ENCODE measurements around the gene DCP1B. TPM values are rescaled to one million over a fixed set of nuclear protein-coding genes. Genes with fewer than 3 reads are reported as not detected.
A peak's percentile ranks its signal among the peaks of the same experiment; 100 is the strongest.

DCP1B gene
- total and polyA plus RNA-seq, 2 donors (not counting 1 experiment from before 2014, with no cell fraction given), result 12.3 to 18.0 TPM

DNA sequence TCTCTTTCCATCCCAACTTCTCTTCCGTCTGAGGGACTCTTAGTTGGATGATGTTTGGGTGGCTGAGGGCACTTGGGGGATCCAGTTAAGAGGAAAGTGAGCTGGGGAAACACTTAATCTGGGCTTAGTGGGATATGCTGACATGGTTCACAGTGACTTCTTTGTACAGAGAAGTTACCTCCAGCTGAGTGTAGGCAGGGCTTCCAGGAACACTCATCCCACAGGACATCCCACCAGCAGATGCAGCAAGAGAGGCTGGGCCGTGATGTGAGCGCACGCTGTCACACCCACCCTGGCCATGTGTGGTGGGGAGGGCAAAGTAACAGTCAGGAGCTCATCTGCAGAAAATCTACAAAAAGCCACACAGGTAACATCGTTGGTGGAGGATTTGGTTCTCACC lies 85.0 kb downstream of the DCP1B start:
- Mint-ChIP-seq H3K4me1 (peaks cover 49% of the 10 kb centered on the region), H3K27me3 (peaks cover 19% of the 10 kb centered on the region), H3K4me3 (peak overlapping the region; percentile 90), H3K27ac (peak overlapping the region; percentile 28), H3K9me3 (ENCODE audit: insufficient read depth) (no peaks in the 10 kb centered on the region)
- Histone ChIP-seq H2AFZ (ENCODE audit: insufficient read depth, low read depth, low read length, poor library complexity, severe bottlenecking) (no peak overlapping the region), H3K4me1 (ENCODE audit: control insufficient read depth in 2 of 2, insufficient read depth in 2 of 2, low read length in 2 of 2) (peaks cover 52 to 54% of the 10 kb centered on the region in 2 donors), H4K20me1 (ENCODE audit: control insufficient read depth, insufficient read depth, low read length, poor library complexity, severe bottlenecking) (no peaks in the 10 kb centered on the region), H3K9ac (ENCODE audit: low read length) (no peak overlapping the region), H3K79me2 (ENCODE audit: control insufficient read depth, insufficient read depth, low read length) (peaks cover 20% of the 10 kb centered on the region), H3K27me3 (replicated peaks in 1 of 4; ENCODE audit: control extremely low read depth in 1 of 4, control insufficient read depth in 3 of 4, insufficient read depth in 4 of 4, low read length in 3 of 4) (no peaks in the 10 kb centered on the region), H3K27ac (ENCODE audit: low read length in 2 of 2) (peak overlapping the region in 1 of 2 donors; percentile 90), H3K4me3 (ENCODE audit: control extremely low read depth in 1 of 5, extremely low read depth in 1 of 5, insufficient read depth in 1 of 5, low read depth in 2 of 5, low read length in 4 of 5) (peak overlapping the region in 1 of 5 experiments; percentile 67), H3K4me2 (replicated peaks; ENCODE audit: low read depth, low read length, poor library complexity, severe bottlenecking) (peak overlapping the region; percentile 78), H3K9me3 (ENCODE audit: control extremely low read depth in 1 of 3, control insufficient read depth in 2 of 3, insufficient read depth in 1 of 3, low read length in 2 of 3) (peaks cover 0 to 4% (median 0%) of the 10 kb centered on the region in 3 donors), H3K36me3 (replicated peaks in 1 of 2; ENCODE audit: control extremely low read depth in 1 of 2, control insufficient read depth in 1 of 2, extremely low read depth in 1 of 2, insufficient read depth in 2 of 2, low read length in 1 of 2) (no peaks in the 10 kb centered on the region)
- POLR2A ChIA-PET, result no interaction called here
- DNase-seq (peak; percentile 2), ATAC-seq (ENCODE audit: low read depth) (no peak)
- 100% methylated on average over 1 of the region's 5 CpGs for WGBS (ENCODE audit: insufficient coverage)
- TF ChIP-seq, protein P1, sequence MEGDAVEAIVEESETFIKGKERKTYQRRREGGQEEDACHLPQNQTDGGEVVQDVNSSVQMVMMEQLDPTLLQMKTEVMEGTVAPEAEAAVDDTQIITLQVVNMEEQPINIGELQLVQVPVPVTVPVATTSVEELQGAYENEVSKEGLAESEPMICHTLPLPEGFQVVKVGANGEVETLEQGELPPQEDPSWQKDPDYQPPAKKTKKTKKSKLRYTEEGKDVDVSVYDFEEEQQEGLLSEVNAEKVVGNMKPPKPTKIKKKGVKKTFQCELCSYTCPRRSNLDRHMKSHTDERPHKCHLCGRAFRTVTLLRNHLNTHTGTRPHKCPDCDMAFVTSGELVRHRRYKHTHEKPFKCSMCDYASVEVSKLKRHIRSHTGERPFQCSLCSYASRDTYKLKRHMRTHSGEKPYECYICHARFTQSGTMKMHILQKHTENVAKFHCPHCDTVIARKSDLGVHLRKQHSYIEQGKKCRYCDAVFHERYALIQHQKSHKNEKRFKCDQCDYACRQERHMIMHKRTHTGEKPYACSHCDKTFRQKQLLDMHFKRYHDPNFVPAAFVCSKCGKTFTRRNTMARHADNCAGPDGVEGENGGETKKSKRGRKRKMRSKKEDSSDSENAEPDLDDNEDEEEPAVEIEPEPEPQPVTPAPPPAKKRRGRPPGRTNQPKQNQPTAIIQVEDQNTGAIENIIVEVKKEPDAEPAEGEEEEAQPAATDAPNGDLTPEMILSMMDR (IDR thresholded peaks at IDR 0.05), result no peak
- TF ChIP-seq EZH2 (IDR thresholded peaks at IDR 0.05; ENCODE audit: borderline replicate concordance, insufficient read depth, low read depth, low read length, poor library complexity, severe bottlenecking), result no peak
- CTCF ChIA-PET, result interaction anchor here (1.0 to 3.7 kb wide), 5 partner anchors 11 to 266 kb away, joined by 3 to 40 read pairs (median 3); no protein-coding TSS in a partner anchor
- intact Hi-C loops (cut with micrococcal nuclease), result no loop called here

- Mint-ChIP-seq H3K4me3 (peak overlapping the region; percentile 90), H3K27ac (peak overlapping the region; percentile 28), H3K9me3 (ENCODE audit: insufficient read depth) (no peaks in the 10 kb centered on the region), H3K4me1 (peaks cover 47% of the 10 kb centered on the region), H3K27me3 (peaks cover 19% of the 10 kb centered on the region)
- Histone ChIP-seq H3K36me3 (replicated peaks in 1 of 2; ENCODE audit: control extremely low read depth in 1 of 2, control insufficient read depth in 1 of 2, extremely low read depth in 1 of 2, insufficient read depth in 2 of 2, low read length in 1 of 2) (no peaks in the 10 kb centered on the region), H3K9ac (ENCODE audit: low read length) (peak overlapping the region; percentile 77), H3K27me3 (replicated peaks in 1 of 4; ENCODE audit: control extremely low read depth in 1 of 4, control insufficient read depth in 3 of 4, insufficient read depth in 4 of 4, low read length in 3 of 4) (no peaks in the 10 kb centered on the region), H4K20me1 (ENCODE audit: control insufficient read depth, insufficient read depth, low read length, poor library complexity, severe bottlenecking) (no peaks in the 10 kb centered on the region), H3K4me3 (ENCODE audit: control extremely low read depth in 1 of 5, extremely low read depth in 1 of 5, insufficient read depth in 1 of 5, low read depth in 2 of 5, low read length in 4 of 5) (peak overlapping the region in 4 of 5 experiments; percentile 61 to 72 (median 69)), H3K4me2 (replicated peaks; ENCODE audit: low read depth, low read length, poor library complexity, severe bottlenecking) (peak overlapping the region; percentile 78), H3K79me2 (ENCODE audit: control insufficient read depth, insufficient read depth, low read length) (peaks cover 20% of the 10 kb centered on the region), H2AFZ (ENCODE audit: insufficient read depth, low read depth, low read length, poor library complexity, severe bottlenecking) (peak overlapping the region; percentile 83), H3K9me3 (ENCODE audit: control extremely low read depth in 1 of 3, control insufficient read depth in 2 of 3, insufficient read depth in 1 of 3, low read length in 2 of 3) (peaks cover 0 to 4% (median 0%) of the 10 kb centered on the region in 3 donors), H3K4me1 (ENCODE audit: control insufficient read depth in 2 of 2, insufficient read depth in 2 of 2, low read length in 2 of 2) (peaks cover 49 to 50% of the 10 kb centered on the region in 2 donors), H3K27ac (ENCODE audit: low read length in 2 of 2) (peak overlapping the region; percentile 85 to 90)
- POLR2A ChIA-PET, result no interaction called here
- DNase-seq, result no peak
- 100% methylated on average over 1 of the region's 6 CpGs for WGBS (ENCODE audit: insufficient coverage)
- intact Hi-C loops (cut with micrococcal nuclease), result no loop called here
- no peak for TF ChIP-seq EZH2 (IDR thresholded peaks at IDR 0.05; ENCODE audit: borderline replicate concordance, insufficient read depth, low read depth, low read length, poor library complexity, severe bottlenecking)
- TF ChIP-seq, protein P1 (IDR thresholded peaks at IDR 0.05), result no peak
- ATAC-seq (ENCODE audit: low read depth), result no peak
- CTCF ChIA-PET, result interaction anchor here (1.0 to 3.7 kb wide), 4 partner anchors 11 to 127 kb away, joined by 3 to 40 read pairs (median 6); no protein-coding TSS in a partner anchor
Observed at GRCh38 chr12:1918884-1919236, 85.4 kb downstream of the DCP1B start.
